Raji (cell line): ENCODE results near the gene ARFGAP3.

Experiments
- POLR2A ChIP-seq: IDR thresholded peaks from 2 replicates; pipeline ENCODE4 v1.6.1; 2011; ENCODE audit warnings: low read depth, low read length, control low read depth; ENCODE audit not compliant: insufficient read depth

Gene ARFGAP3

DNA sequence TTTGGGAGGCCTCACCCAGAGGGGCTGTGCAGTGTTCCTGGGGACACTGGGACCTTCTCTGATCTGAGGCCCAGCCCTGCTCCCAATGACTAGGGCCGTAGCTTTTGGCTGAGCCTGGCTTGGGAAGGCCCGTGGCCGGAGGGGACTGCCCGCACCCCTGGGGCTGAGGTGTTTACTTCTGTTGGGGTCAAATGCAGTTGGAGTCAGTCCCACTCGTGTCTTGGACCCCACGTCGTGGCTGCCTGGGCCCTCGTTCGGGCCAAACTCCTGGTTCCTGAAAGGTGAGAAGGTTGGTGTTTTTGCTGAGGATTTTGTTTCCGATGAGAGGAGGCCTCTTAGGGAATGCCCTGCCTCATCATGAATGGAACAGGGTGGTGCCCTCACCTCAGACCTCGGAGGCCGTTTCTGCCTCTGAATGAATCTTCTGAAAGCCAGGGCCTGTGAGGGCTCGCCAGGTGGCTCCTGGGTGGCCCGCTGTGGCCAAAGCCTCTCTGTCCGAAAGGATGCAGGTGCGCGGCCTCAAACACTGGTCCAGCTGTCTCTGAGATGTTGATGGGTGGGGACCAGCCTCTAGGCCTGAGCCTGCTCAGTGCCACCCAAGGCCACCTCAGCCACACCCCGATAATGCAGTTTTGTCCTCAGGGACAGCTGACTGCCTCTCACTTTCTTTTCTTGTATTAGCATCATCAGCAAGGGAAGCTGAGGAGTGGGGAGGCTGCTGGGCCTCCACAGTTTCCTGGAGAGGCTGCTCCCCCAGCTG, 96.1 kb downstream of the ARFGAP3 start:
- no peak for TF ChIP-seq POLR2A

- TF ChIP-seq POLR2A, result no peak
Observed at GRCh38 chr22:42758931-42759629, 98.0 kb downstream of the ARFGAP3 start.

DNA sequence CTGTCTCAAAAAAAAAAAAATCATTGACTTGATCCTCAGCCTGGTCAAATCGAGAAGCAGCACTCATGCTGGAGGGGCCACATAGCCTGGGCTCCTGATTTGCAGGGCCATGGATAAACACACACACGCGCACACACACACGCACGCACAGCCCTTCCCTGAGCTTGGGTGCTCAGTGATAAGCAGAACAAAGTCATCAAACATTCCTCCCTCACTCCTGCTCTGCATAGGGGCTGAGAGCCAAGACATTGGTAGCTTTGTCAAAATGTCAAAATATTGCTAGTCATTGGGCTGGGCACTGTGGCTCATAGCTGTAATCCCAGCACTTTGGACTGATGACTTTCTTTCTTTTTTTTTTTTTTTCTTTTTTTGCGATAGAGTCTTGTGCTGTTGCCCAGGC, 102.4 kb downstream of the ARFGAP3 start:
- TF ChIP-seq POLR2A, result no peak

DNA sequence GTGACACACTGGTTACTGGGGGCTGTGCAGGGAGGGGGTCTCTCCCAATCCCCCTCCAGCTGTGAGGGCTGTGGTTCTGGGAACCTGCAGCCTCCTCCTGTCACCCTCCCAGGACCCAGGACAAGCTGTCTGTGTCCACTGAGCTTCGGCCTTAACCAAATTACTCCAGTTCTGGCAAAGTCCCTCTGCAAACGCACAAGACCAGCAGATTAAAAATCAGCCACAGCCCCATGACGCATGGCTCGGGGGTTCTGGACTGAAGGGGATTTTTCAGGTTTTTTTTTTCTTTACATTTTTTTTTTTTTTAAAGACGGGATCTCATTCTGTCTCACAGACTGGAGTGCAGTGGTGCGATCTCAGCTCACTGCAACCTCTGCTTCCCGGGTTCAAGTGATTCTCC, 104.2 kb downstream of the ARFGAP3 start:
- TF ChIP-seq POLR2A, result no peak

GRCh38 chr22:42752230-42752746, 104.8 kb downstream of the ARFGAP3 start:
- TF ChIP-seq POLR2A, result no peak

- no peak for TF ChIP-seq POLR2A
Observed at GRCh38 chr22:42747701-42748513, 109.2 kb downstream of the ARFGAP3 start.
